DMS79 treated with DMSO at 0.1 percent for 48 hours (cell line): ENCODE data around the gene CDH4.

Source experiments
- DNase-seq: peaks from one replicate; lab custom pipeline; 2025; lab: John Stamatoyannopoulos, UW

CDH4 gene

GRCh38 chr20:61753987-61754956, 502.2 kb downstream of the CDH4 start:
- DNase-seq: no peak

DNA sequence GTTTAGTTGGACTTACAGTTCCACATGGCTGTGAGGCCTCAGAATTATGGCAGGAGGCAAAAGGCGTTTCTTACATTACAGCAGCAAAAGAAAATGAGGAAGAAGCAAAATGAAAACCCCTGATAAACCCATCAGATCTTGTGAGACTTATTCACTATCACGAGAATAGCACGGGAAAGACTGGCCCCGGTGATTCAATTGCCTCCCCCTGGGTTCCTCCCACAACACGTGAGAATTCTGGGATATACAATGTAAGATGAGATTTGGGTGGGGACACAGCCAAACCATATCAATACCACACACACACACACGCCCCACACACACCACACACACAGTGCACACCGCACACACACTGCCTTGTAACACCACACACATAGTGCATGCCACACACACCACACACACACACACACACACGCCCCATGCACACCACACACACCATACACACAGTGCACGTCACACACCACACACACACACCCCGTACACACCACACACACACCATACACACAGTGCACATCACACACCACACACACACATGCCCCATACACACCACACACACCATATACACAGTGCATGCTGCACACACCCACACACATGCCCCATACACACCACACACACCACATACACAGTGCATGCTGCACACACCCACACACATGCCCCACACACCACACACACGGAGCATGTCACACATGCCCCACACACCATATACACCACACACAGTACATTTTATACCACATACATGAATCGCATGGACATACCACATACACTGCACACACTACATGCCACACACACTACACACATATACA, 503.1 kb downstream of the CDH4 start:
- DNase-seq: no peak

DNA sequence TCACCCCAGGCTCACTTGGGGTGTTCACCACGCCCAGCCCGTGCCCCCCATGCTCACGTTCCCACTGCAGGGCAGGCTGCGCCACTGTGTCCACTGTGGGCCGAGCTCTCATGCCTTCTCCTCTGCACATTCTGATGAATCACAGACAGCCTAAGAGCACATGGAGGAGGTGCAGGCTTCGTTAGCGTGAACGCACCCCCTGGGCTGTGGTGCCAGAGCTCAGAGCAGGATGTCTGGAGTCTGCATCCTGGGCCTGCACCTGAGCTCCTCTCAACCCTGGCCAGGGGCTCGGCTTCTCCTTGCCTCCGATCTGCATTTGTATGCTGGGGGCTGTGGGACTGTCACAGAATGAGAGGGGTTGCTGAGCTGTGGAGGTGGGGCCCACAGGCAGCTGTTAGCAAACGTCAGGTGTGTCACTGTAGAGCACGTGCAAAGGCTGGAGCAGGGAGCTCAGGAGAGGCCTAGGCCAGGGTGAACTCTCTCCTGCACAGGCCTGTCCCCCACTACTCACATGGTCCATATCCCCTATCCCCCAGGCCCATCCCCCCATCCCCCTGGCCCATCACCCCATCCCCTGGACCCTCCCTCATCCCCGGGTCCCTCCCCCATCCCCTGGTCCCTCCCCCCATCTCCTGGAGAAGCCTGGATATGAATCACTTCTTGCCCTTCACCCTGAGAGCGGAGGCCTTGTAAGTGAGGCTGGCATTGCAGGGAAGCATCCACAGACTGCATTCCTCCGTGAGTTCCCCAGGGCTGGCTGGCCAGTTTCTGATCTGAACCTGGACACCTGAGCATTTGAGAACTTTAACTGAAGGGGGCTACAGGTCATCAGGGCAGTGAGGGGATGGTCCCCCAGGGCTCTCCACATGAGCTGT, 504.1 kb downstream of the CDH4 start:
- DNase-seq: no peak

GRCh38 chr20:61756966-61757677, 505.1 kb downstream of the CDH4 start:
- no peak for DNase-seq

- no peak for DNase-seq
These were observed 505.9 kb downstream of the CDH4 start for GRCh38 chr20:61757678-61758563.

- no peak for DNase-seq
These were observed 506.6 kb downstream of the CDH4 start for GRCh38 chr20:61758564-61759200.

GRCh38 chr20:61759286-61760065, 507.4 kb downstream of the CDH4 start:
- no peak for DNase-seq

DNA sequence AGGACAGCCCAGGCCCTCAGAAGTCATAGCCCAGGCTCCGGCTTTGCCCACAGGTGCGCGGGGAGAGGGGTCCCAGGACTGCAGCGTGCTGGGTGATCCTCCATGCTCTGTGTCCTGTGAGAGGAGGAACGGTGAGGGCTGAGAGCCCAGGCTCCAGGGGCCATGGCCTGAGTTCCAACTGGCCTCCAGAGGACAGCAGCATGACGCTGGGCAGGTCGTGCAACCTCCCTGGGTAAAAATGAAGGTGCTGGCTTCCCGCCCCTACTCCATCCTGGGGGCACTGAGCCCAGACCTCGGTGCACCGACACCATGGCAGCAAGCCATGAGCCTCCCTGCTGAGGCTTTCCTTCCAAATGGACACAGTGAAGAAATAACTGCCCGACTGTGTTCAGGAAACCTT, 508.3 kb downstream of the CDH4 start:
- DNase-seq: no peak

DNA sequence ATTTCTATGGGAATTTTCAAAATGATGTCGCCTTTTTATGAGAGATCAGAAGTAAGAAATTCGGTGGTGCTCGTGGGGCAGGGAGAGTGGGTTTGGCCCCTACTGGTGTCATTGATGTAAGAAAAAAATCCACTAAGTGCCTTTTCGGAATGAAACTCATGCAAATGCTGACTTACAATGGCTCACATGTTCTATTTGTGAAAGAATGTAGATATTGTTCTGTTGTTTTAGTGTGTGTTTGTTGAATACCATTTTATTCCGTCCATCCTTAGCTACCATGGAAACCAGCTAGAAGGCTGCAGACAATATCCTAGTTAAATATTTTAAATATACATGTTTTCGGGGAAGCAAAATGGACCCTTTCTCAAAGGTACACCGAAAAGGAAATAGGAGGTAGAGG, 508.7 kb downstream of the CDH4 start:
- DNase-seq: no peak

GRCh38 chr20:61761453-61762166, 509.5 kb downstream of the CDH4 start:
- no peak for DNase-seq

GRCh38 chr20:61762167-61762710, 510.2 kb downstream of the CDH4 start:
- no peak for DNase-seq

GRCh38 chr20:61762886-61763739, 511.1 kb downstream of the CDH4 start:
- no peak for DNase-seq

- DNase-seq: no peak
These were observed 511.8 kb downstream of the CDH4 start for GRCh38 chr20:61763740-61764400.

GRCh38 chr20:61764471-61765025, 512.5 kb downstream of the CDH4 start:
- no peak for DNase-seq

DNA sequence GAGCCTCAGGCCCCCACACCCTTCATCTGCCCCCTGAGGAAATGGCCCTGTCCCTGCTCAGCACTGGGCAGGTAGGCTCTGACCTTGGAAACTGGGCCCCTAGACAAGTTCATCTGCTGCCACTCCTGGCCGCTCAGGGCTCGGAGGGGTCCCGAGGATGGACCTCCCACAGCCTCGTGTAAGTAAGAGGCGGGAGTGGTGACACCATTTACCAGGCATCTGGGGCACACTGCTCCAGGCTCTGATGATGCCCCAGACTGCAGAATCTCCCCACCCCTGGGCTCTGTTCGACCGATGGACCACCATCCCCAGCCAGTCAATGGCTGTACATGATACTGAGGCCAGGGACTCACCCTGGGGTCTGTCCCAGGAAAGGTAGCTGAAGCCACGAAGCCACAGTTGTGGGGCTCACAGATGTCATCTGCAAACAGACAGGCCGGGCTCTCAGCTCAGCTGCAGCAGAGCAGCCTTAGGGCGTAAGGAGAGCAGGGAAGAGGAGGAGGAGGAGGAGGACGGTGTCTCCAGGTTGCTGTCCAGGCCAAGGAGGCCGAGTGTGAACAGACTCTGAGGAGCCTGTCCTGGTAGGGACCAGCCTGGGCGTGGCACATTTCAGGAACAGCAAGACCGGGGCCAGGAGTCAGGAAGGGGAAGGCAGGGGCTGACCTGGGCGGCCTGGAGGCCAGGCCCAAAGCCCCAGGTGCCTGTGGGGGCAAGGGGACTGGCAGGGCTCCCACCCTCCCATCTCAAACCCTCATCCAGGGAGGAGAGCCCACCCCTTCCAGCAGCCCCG, 513.2 kb downstream of the CDH4 start:
- DNase-seq: no peak
